HG02840 (cell line): ENCODE measurements around the gene RYR3.

Source experiments
- ATAC-seq: cut with Tn5 transposase; IDR thresholded peaks from one replicate; pipeline ENCODE4 v1.9.1; 2021; ENCODE audit warnings: mild to moderate bottlenecking, moderate library complexity, moderate number of reproducible peaks; ENCODE audit not compliant: unreplicated experiment, low FRiP score

RYR3 gene

GRCh38 chr15:33494306-33494705, 183.5 kb downstream of the RYR3 start:
- no peak for ATAC-seq

DNA sequence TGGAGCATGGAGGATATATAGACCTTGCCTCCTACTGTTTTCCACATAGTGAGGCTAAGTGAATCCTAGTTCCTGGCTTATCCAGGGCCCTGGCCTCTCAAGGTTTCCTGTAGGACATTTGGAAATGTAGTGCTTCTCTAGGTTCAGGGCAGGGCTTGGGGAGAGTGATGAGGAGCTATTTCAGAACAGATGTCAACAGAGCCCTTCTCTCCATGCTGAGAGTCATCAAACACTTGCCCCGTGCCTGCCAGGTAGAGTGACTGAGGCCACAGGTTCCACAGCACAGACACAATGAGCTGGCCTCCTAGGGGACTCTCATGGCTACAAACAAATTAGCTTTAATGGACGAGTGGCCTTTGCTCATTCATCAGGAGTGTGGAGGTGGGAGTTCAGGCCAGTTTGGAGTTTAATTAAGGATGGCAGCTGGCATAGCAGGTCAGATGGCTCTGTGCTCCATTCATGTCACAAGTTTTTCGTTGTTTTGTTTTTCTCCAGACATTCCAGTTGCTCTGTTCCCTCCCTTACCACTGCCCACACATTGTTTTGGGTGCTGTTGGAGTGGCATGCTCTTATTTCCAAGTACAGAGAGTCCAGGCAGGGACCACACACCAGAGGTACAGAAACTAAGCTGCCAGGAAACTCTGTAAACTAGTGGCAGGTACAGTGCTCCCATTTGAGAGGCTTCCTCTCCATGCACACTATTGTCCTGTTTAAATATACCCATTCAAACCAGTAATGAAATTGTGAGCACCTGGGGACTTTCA, 189.8 kb downstream of the RYR3 start:
- no peak for ATAC-seq

GRCh38 chr15:33503681-33504080, 192.9 kb downstream of the RYR3 start:
- ATAC-seq: no peak

DNA sequence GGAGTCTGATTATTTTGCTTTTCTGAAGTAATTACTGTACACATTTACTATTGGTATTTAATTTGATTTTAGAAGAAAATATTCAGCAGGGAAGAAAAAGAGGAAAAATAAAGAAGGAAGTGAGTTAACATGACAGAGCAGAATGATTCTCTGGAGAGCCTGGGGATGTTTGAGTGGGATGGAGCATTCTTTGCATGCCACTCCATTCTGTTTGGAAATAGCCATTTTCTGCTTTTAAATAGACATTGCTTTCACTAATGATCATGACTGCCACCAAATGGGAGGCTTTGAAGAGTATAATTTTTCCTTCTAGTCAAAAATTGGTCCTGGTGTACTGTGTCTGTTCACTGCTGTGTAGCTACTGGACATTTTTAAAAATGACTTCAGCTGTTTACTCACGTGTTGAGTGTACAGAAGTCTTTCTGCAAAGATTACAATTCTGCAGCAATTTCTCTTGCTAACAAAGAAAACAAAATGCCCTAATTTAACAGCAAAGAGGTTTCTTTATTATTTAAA, 196.1 kb downstream of the RYR3 start:
- no peak for ATAC-seq

GRCh38 chr15:33508703-33509102, 197.9 kb downstream of the RYR3 start:
- ATAC-seq: no peak

GRCh38 chr15:33515121-33515520, 204.4 kb downstream of the RYR3 start:
- ATAC-seq: no peak

DNA sequence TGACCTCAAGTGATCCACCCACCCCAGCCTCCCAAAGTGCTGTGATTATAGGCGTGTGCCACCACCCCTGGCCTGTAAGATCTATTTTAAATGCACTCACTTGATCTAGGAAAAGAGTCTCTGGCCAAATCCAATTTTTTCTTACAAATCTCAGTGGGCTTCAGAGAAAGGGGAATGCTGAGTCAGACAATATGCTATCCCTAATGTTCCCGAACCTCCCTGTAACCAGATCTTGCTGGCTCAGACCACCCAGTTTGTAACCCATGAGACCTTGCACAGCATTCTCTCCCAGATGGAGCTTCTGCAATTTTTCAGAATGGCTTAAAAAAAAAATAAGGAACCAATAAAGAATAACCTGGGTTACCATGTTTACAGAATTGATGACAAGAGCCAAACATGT, 205.8 kb downstream of the RYR3 start:
- ATAC-seq: no peak

GRCh38 chr15:33517944-33518343, 207.2 kb downstream of the RYR3 start:
- no peak for ATAC-seq

DNA sequence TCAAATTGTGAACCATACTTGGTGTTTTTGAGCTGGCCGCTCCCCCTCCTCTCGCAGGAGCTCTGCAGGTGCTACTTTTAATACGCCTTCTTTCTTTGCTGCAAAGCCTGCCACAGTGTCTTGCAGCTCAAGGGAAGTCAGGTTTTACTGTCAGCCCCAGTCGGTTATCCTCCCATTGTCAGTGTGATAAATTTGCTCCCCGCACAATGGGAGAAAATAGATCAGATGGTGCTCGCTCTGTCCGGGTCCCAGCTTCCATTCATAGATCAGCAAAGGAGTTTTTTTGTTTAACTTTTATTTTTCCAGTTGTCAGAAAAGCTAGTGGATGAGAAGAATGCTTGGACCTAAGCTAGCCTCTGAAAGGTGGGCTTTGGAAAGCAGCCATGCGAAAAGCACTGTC, 207.7 kb downstream of the RYR3 start:
- no peak for ATAC-seq

GRCh38 chr15:33524274-33524673, 213.5 kb downstream of the RYR3 start:
- no peak for ATAC-seq

GRCh38 chr15:33526532-33526931, 215.8 kb downstream of the RYR3 start:
- ATAC-seq: no peak

DNA sequence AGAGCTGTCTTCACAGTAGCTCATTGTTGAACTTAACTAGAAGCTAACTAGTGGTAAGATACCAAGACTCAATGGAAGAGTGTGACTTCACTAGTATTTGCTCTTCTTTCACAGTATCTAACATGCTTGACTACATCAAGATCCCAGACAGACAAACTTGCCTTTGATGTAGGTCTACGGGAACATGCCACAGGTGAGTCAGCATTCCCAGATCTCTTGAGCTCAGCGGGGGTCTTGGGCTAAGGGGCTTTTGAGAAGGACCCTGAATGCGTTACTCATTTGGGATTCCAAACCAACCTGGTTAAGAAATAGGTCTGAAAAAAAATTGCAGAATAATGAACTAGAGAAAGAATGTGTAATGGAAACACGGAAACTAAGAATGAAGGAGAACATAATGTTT, 222.4 kb downstream of the RYR3 start:
- no peak for ATAC-seq

DNA sequence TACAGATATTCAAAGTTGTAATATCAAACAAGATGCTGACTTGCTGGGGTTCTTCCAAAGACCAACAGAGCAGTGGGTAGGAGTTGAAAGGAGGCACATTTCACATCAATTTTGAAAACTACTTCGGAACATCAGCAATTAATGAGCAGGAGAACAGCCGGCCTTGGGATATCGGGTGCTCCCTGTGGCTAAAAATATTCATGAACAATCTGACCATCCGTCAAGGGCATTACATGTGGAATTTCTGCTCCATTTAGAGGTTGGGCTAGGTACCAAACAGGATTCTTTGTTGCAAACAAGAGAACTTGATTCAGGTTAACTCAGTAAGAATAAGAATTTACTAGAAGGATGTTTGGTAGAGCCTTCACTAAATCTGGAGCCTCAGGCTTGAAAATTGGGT, 223.9 kb downstream of the RYR3 start:
- no peak for ATAC-seq

GRCh38 chr15:33535135-33535534, 224.4 kb downstream of the RYR3 start:
- ATAC-seq: no peak

DNA sequence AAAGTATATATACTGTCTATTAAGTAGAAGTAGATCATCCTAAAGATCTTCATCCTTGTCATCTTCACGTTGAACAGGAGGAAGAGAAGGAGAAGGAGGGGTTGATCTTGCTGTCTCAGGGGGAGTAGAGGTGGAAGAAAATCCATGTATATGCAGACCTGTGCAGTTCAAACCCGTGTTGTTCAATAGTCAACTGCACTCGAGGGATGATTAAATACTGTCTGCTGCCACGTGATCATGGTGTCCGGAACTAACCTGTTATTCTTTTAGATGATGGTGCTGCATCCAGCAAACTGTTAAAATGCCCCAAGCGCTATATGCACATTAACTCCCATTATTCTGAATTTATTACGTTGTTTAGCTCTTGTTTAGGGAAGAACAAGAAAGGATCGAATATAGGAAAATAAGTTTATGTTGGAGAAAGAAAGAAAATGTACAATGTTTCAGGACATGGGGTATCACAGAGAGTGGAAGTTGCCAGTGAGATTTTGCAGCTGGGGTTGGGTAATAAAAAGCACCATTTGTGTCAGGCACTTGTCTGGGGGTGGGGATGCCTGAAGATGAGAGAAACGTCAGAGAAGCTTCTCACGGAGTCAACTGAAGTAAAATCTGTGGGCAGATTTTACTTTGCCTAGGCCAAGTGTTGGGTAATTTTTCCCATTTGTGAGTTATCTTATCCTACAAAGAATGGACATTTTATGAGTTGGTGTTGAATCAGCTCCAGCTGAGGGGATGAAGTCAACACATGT, 229.2 kb downstream of the RYR3 start:
- ATAC-seq: no peak

- no peak for ATAC-seq
Observed at GRCh38 chr15:33543957-33544356, 233.2 kb downstream of the RYR3 start.

DNA sequence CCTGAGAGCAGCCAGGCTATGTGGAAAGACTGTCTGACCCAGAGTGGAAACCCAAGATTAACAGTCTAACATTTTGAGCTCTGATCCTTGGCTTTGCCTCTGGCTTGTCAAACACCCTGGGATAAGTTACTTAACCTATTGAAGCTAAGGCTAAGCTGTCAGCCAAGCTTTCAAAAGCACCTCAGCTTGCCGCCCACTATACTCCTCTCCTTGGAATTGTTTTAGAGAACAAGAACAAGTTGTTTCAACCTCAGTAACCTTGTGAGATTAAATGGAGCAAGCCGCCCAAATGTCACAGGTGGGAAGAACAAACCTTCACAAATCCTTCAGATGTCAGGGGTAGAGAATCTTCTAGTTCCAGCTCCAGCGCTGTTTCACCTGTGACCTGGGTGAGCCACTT, 235.1 kb downstream of the RYR3 start:
- ATAC-seq: no peak

- no peak for ATAC-seq
Observed at GRCh38 chr15:33547876-33548275, 237.1 kb downstream of the RYR3 start.

DNA sequence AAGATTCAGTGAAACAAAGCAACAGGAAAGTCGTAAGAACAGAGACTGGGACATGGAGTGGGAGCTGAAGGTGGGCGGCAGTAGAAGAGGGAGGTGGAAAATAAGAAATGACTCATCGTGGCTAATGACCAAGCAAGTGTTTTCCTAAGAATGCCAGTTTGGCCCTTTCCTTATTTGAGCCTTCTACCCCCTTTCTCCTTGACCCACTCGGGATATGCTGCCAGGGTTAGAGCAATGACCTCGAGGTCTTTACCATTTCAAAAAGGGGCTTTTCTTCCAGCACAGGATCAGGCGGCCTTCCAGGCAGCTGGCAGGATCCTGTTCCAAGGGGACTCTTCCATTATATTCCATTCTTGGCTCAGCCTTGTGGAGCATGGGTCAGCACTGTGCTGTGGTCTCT, 241.1 kb downstream of the RYR3 start:
- no peak for ATAC-seq

DNA sequence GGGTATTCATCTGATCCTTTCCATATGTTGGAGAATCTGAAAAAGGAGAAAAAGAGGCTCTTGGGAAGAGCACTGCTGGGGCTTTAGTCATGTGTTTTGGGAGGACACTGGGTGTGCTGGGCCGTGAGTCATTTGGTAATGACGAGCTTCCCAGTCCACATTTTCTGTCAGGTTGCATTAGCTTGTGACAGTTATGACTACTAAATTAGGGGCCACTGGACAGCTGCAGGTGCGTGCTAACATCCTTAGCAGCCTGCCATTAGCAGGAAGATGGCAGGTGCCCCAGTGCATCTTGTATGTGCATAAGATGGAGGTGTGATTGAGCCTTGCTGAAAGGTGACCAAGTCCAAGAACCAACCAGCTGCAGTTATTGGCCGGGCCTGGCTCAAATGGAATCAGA, 242.4 kb downstream of the RYR3 start:
- ATAC-seq: no peak

DNA sequence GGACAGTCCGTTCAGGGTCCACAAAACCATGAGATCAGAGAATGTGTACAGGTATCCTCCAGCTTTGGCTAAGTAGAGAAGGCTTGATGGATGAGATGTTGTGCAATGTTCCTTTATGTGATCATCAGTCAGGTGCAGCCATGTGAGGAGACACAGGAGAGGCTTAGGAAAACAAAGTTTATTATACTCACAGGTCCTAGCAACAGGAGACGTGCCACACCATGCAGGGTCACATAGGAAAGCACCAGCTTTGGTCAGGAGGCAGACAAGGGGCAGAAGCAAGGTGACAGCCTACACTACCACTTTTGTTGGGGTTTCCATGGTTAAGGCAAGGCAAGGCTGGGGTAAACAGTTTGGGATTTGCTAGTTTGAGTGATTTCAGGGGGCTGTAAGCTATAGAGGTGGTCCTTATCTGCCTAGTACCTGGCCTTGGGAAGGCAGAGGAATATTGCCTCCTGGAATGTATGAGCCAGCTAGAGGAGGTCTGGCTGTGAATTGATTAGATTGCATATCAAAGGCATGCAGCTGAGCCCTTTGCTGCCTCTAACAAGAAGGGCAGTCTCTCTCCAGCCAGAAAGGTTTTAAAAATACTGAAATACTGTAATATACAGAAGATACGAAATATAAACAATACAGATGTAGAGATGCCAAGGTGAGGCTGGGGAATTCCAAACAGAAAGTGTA, 248.6 kb downstream of the RYR3 start:
- ATAC-seq: no peak
